HepG2 (cell line): ENCODE results near the gene PPM1F. TPM values are rescaled to one million over a fixed set of nuclear protein-coding genes. Genes with fewer than 3 reads are reported as not detected.

Experiments used
- ATAC-seq: fragments of 200-7000 bp; cut with Tn5 transposase; 3 replicates; pipeline ENCODE4 v1.9.1; 2020; ENCODE audit warnings: mild to moderate bottlenecking, moderate library complexity
- BruUV-seq: library from RNA; stranded (reverse); fragments of 400-500 nt; replicated peaks from 2 replicates; lab custom pipeline; 2021; lab: Mats Ljungman, UMichigan
- CTCF ChIA-PET: fragments of 300-600 bp; formaldehyde crosslinking; extraction: SDS; loops from one replicate; lab custom pipeline; 2021; ENCODE audit warnings: low total read pairs, inconsistent platforms, low intra/inter-chr PET ratio; lab: Yijun Ruan, JAX
- POLR2A ChIA-PET: fragments of 350-600 bp; sonication (Branson Sonifier 250); formaldehyde crosslinking; loops from one replicate; lab custom pipeline; 2020; ENCODE audit warnings: antibody characterized with exemption, inconsistent platforms; lab: Yijun Ruan, JAX
- DNase-seq: peaks from one replicate; pipeline ENCODE4 v3.0.0-alpha.2; 2015; ENCODE audit warnings: low spot score
- FAIRE-seq: peaks from 3 replicates; lab custom pipeline; 2011; peaks lifted over from hg19 to GRCh38; lab: Jason Lieb, UNC
- H2AFZ ChIP-seq: one replicate; pipeline ENCODE4 v1.6.1; 2011; ENCODE audit warnings: low read length, inconsistent platforms
- H3K27ac ChIP-seq: fragments of 300-600 bp; 3 replicates; pipeline ENCODE4 v1.8.0; 2011; ENCODE audit warnings: mixed run types, mild to moderate bottlenecking, mixed read lengths, low read length, inconsistent platforms; ENCODE audit not compliant: insufficient read depth; ENCODE audit errors: extremely low read length
- H3K27me3 ChIP-seq, 2 experiments: fragments of 200-600 bp in 1 of 2; 2 replicates in 1 of 2; 3 replicates in 1 of 2; pipeline versions ENCODE4 v1.6.0 to v1.8.0; 2011; ENCODE audit warnings: low read length in 2 of 2, mild to moderate bottlenecking in 2 of 2, moderate library complexity in 2 of 2, inconsistent platforms in 1 of 2; ENCODE audit not compliant: insufficient read depth in 2 of 2, control insufficient read depth in 1 of 2
- H3K36me3 ChIP-seq, 2 experiments: fragments of 200-600 bp in 1 of 2; replicated peaks in 1 of 2; 2 replicates in 1 of 2; 3 replicates in 1 of 2; pipeline versions ENCODE4 v1.5.1 to v1.8.0; 2011; ENCODE audit warnings: low read length in 2 of 2, inconsistent platforms in 1 of 2; ENCODE audit not compliant: insufficient read depth in 2 of 2, control insufficient read depth in 1 of 2
- H3K4me1 ChIP-seq: 2 replicates; pipeline ENCODE4 v1.5.1; 2012; ENCODE audit warnings: low read length, inconsistent platforms; ENCODE audit not compliant: insufficient read depth
- H3K4me2 ChIP-seq: 2 replicates; pipeline ENCODE4 v1.6.0; 2011; ENCODE audit warnings: low read depth, low read length, inconsistent platforms
- H3K4me3 ChIP-seq, 3 experiments: fragments of 200-600 bp in 1 of 3; sonication (generic), shearing (Covaris generic) in 1 of 3; replicated peaks in 1 of 3; 2 replicates each; pipeline ENCODE4 v1.5.1; 2011 to 2016; ENCODE audit warnings: low read length in 3 of 3, inconsistent platforms in 2 of 3, low read depth in 2 of 3, mild to moderate bottlenecking in 2 of 3, control low read depth in 1 of 3, mixed read lengths in 1 of 3; ENCODE audit not compliant: insufficient read depth in 1 of 3
- H3K79me2 ChIP-seq: one replicate; pipeline ENCODE4 v1.6.1; 2011; ENCODE audit warnings: low read length, inconsistent platforms; ENCODE audit not compliant: insufficient read depth
- H3K9ac ChIP-seq: 2 replicates; pipeline ENCODE4 v1.6.0; 2011; ENCODE audit warnings: mild to moderate bottlenecking, low read depth, low read length, inconsistent platforms; ENCODE audit not compliant: insufficient read depth
- H3K9me3 ChIP-seq: 2 replicates; pipeline ENCODE4 v1.5.1; 2012; ENCODE audit warnings: mild to moderate bottlenecking, low read length
- H4K20me1 ChIP-seq: 2 replicates; pipeline ENCODE4 v1.6.0; 2011; ENCODE audit warnings: inconsistent platforms, mild to moderate bottlenecking, low read length, moderate library complexity; ENCODE audit not compliant: insufficient read depth
- CREB1 ChIP-seq, 2 experiments: fragments of 450-650 bp in 1 of 2; IDR thresholded peaks; 2 replicates each; pipeline ENCODE4 v1.6.1; 2016 to 2017; ENCODE audit warnings: control low read depth in 1 of 2, mild to moderate bottlenecking in 1 of 2, missing compliant biosample characterization in 1 of 2, missing genetic modification characterization in 1 of 2
- ELF3 ChIP-seq: IDR thresholded peaks from 2 replicates; pipeline ENCODE4 v1.6.1; 2016; ENCODE audit warnings: missing genetic modification reagents, missing compliant biosample characterization
- MAFF ChIP-seq: IDR thresholded peaks from 2 replicates; pipeline ENCODE4 v1.6.1; 2011; ENCODE audit warnings: low read depth, low read length, improper control_type of control experiment
- MAFK ChIP-seq, 2 experiments: IDR thresholded peaks in 1 of 2; conservative IDR thresholded peaks in 1 of 2; 2 replicates each; pipeline ENCODE4 v1.6.1; 2011; ENCODE audit warnings: improper control_type of control experiment in 2 of 2, low read length in 2 of 2
- XRCC5 ChIP-seq: fragments of 200-400 bp; formaldehyde crosslinking; optimal IDR thresholded peaks from 2 replicates; pipeline ENCODE3; 2017; ENCODE audit warnings: mild to moderate bottlenecking, low read length
- ZNF441 ChIP-seq: sonication (generic); formaldehyde crosslinking; IDR thresholded peaks from 2 replicates; pipeline ENCODE4 v1.7.0; 2021; ENCODE audit warnings: missing genetic modification reagents, borderline replicate concordance
- ZNF800 ChIP-seq: sonication (generic); formaldehyde crosslinking; IDR thresholded peaks from 2 replicates; pipeline ENCODE4 v1.4.0; 2020; ENCODE audit warnings: missing genetic modification reagents
- WGBS: methylation state at CpG from one replicate; pipeline ENCODE4 v1.1.6; 2017; ENCODE audit warnings: low lambda C conversion rate; 5-methylcytosine and 5-hydroxymethylcytosine counted together
- in situ Hi-C: cut with HindIII; loops from 2 replicates; pipeline ENCODE4 v1.10.0; 2017; ENCODE audit warnings: low pct_unique_long_range_greater_than_20kb; ENCODE audit not compliant: extremely low pct_ligation_motif_present
- intact Hi-C: fragments of 100-400 bp; cut with micrococcal nuclease; formaldehyde crosslinking; loops from one replicate; pipeline ENCODE4 v1.10.0; 2022; ENCODE audit not compliant: unreplicated experiment
- polyA plus RNA-seq, 8 experiments: library from polyadenylated mRNA; depleted of rRNA in 3 of 8; stranded (reverse) in 7 of 8; unstranded in 1 of 8; fragments of >200 nt; fragmentation: Illumina TruSeq in 4 of 8; extraction: Trizol in 4 of 8; gene quantifications; 2 replicates each; pipeline versions ENCODE4 v1.2.1 to v1.2.3, GENCODE V29; 2011 to 2016; ENCODE audit warnings: low read depth in 4 of 8, missing spikeins in 1 of 8, mixed read lengths in 1 of 8; ENCODE audit not compliant: insufficient read depth in 1 of 8
- total RNA-seq, 5 experiments: library from RNA; depleted of rRNA; stranded (reverse); fragments of >200 nt; fragmentation: Illumina TruSeq; extraction: Trizol; gene quantifications; 2 replicates each; pipeline ENCODE4 v1.2.3, GENCODE V29; 2016; ENCODE audit warnings: low read depth in 1 of 5

PPM1F gene
- total and polyA plus RNA-seq, 2 of the 13 experiments (the other 11 are each of a cell fraction or from before 2014, with no cell fraction given): 11.0 to 19.6 TPM

- TF ChIP-seq XRCC5 (no peak), CREB1 (IDR thresholded peaks at IDR 0.05) (no peak), CREB1 (CRISPR knock-in tag; IDR thresholded peaks at IDR 0.05) (no peak), ZNF441 (CRISPR knock-in tag) (no peak)
These were observed 6.3 kb downstream of the PPM1F start (continued) for GRCh38 chr22:21946262-21946925.

GRCh38 chr22:21945453-21946261, 7.0 kb downstream of the PPM1F start:
- no peak for ATAC-seq

More at GRCh38 chr22:21945453-21946261, 7.0 kb downstream of the PPM1F start:
- no TSS peak for BruUV-seq
- Histone ChIP-seq H3K27ac (no peak overlapping the region), H3K4me2 (no peak overlapping the region), H4K20me1 (0 out of 2 replicates have a peak, but pooled peaks cover 4% of the 10 kb centered on the region), H3K9ac (no peak overlapping the region), H3K79me2 (no peaks in the 10 kb centered on the region), H3K9me3 (no peaks in the 10 kb centered on the region), H2AFZ (no peak overlapping the region), H3K36me3 (peaks cover 5 to 25% of the 10 kb centered on the region in 2 experiments; a peak in 4 of 5 replicates), H3K4me1 (no peaks in the 10 kb centered on the region), H3K4me3 (no peak overlapping the region), H3K27me3 (no peaks in the 10 kb centered on the region)
- ChIA-PET POLR2A (no interaction called here), CTCF (no interaction called here)
- FAIRE-seq (no peak), DNase-seq (no peak)
- no peak for TF ChIP-seq ZNF800 (CRISPR knock-in tag)
- no peak for TF ChIP-seq ELF3
- peak; percentile 77 to 81 for TF ChIP-seq MAFK (conservative IDR thresholded peaks at IDR 0.05 in 1 of 2, IDR thresholded peaks at IDR 0.05 in 1 of 2; ENCODE audit: low read length in 2 of 2)
- peak; percentile 58 for TF ChIP-seq MAFF
- in situ Hi-C loops: loop anchor here (5.0 kb wide), 1 partner anchor 233 kb away; no protein-coding TSS in a partner anchor
- intact Hi-C loops: no loop called here
- no CpG with 5 or more reads among the region's 13 CpGs for WGBS
